ENCODE data around the gene TULP1. TPM values are rescaled to one million over a fixed set of nuclear protein-coding genes. Genes with fewer than 3 reads are reported as not detected.

Gene TULP1
- total and polyA plus RNA-seq, 2 of the 13 experiments (the other 11 are each of a cell fraction or from before 2014, with no cell fraction given), result not detected

DNA sequence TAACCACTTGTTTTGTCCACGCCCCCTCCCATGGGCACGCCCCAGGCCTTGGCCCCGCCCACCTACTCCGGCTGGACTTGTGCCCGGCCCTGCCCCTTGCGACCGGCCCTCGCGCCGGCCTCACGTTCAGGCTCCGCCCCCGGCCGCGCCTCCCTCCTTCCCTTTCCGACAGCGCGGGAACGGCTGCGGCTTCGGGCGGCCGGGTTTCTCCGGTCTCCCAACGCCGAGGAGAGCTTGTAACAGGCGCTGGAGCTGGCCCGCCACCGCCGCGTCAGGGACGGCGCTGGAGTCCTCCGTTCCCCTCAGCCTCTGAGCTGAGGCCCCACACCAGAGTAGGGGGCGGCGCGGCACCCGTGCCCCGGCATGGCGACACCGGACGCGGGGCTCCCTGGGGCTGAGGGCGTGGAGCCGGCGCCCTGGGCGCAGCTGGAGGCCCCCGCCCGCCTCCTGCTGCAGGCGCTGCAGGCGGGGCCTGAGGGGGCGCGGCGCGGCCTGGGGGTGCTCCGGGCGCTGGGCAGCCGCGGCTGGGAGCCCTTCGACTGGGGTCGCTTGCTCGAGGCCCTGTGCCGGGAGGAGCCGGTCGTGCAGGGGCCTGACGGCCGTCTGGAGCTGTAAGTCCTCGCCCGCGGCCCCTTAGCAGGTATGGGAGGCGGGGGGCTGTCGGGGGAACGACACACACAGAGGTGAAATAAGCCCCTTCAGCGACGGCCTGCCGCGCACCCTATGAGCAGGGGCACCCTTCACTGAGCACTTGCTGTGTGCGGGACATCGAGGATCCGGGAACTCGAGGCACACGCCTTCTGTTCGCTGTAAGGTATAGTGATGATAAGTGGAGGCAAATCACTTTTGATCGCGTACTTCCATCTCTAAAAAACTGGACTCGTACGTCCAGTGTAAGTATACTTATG is 60.3 kb downstream of the TULP1 start, which contains the start of gene FANCE (continued):
- TF ChIP-seq ZNF773 (CRISPR knock-in tag; IDR thresholded peaks at IDR 0.05; ENCODE audit: borderline replicate concordance) (no peak), KDM3A (CRISPR knock-in tag; IDR thresholded peaks at IDR 0.05; ENCODE audit: low read depth) (peak; percentile 74; the same call in 1 of the 2 replicates), REL (CRISPR knock-in tag; conservative IDR thresholded peaks at IDR 0.05) (peak; percentile 87; the same call in 1 of the 2 replicates), TAF15 (IDR thresholded peaks at IDR 0.05; ENCODE audit: low read depth, low read length, poor library complexity, severe bottlenecking) (peak; percentile 18), CHD2 (IDR thresholded peaks at IDR 0.05; ENCODE audit: low read depth, low read length) (no peak), ZNF136 (CRISPR knock-in tag; IDR thresholded peaks at IDR 0.05; ENCODE audit: low read depth) (0 out of 2 replicates have a peak, but pooled peaks have one; percentile 57), ZNF550 (CRISPR knock-in tag; IDR thresholded peaks at IDR 0.05; ENCODE audit: borderline replicate concordance) (no peak), XRCC5 (optimal IDR thresholded peaks at IDR 0.05; ENCODE audit: low read length) (peak; percentile 87), RAD51 (IDR thresholded peaks at IDR 0.05; ENCODE audit: borderline replicate concordance) (no peak), SPEN (CRISPR knock-in tag; IDR thresholded peaks at IDR 0.05; ENCODE audit: low read depth) (peak; percentile 71), ZNF138 (CRISPR knock-in tag; IDR thresholded peaks at IDR 0.05; ENCODE audit: low read depth) (no peak), RARA (CRISPR knock-in tag; IDR thresholded peaks at IDR 0.05) (no peak)
- TF ChIP-seq, protein P1, sequence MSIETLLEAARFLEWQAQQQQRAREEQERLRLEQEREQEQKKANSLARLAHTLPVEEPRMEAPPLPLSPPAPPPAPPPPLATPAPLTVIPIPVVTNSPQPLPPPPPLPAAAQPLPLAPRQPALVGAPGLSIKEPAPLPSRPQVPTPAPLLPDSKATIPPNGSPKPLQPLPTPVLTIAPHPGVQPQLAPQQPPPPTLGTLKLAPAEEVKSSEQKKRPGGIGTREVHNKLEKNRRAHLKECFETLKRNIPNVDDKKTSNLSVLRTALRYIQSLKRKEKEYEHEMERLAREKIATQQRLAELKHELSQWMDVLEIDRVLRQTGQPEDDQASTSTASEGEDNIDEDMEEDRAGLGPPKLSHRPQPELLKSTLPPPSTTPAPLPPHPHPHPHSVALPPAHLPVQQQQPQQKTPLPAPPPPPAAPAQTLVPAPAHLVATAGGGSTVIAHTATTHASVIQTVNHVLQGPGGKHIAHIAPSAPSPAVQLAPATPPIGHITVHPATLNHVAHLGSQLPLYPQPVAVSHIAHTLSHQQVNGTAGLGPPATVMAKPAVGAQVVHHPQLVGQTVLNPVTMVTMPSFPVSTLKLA (IDR thresholded peaks at IDR 0.05), result peak; percentile 62
- TF ChIP-seq, protein P2, sequence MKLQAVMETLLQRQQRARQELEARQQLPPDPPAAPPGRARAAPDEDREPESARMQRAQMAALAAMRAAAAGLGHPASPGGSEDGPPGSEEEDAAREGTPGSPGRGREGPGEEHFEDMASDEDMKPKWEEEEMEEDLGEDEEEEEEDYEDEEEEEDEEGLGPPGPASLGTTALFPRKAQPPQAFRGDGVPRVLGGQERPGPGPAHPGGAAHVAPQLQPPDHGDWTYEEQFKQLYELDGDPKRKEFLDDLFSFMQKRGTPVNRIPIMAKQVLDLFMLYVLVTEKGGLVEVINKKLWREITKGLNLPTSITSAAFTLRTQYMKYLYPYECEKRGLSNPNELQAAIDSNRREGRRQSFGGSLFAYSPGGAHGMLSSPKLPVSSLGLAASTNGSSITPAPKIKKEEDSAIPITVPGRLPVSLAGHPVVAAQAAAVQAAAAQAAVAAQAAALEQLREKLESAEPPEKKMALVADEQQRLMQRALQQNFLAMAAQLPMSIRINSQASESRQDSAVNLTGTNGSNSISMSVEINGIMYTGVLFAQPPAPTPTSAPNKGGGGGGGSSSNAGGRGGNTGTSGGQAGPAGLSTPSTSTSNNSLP (IDR thresholded peaks at IDR 0.05; ENCODE audit: low read depth, low read length), result no peak
- TF ChIP-seq, protein P3, sequence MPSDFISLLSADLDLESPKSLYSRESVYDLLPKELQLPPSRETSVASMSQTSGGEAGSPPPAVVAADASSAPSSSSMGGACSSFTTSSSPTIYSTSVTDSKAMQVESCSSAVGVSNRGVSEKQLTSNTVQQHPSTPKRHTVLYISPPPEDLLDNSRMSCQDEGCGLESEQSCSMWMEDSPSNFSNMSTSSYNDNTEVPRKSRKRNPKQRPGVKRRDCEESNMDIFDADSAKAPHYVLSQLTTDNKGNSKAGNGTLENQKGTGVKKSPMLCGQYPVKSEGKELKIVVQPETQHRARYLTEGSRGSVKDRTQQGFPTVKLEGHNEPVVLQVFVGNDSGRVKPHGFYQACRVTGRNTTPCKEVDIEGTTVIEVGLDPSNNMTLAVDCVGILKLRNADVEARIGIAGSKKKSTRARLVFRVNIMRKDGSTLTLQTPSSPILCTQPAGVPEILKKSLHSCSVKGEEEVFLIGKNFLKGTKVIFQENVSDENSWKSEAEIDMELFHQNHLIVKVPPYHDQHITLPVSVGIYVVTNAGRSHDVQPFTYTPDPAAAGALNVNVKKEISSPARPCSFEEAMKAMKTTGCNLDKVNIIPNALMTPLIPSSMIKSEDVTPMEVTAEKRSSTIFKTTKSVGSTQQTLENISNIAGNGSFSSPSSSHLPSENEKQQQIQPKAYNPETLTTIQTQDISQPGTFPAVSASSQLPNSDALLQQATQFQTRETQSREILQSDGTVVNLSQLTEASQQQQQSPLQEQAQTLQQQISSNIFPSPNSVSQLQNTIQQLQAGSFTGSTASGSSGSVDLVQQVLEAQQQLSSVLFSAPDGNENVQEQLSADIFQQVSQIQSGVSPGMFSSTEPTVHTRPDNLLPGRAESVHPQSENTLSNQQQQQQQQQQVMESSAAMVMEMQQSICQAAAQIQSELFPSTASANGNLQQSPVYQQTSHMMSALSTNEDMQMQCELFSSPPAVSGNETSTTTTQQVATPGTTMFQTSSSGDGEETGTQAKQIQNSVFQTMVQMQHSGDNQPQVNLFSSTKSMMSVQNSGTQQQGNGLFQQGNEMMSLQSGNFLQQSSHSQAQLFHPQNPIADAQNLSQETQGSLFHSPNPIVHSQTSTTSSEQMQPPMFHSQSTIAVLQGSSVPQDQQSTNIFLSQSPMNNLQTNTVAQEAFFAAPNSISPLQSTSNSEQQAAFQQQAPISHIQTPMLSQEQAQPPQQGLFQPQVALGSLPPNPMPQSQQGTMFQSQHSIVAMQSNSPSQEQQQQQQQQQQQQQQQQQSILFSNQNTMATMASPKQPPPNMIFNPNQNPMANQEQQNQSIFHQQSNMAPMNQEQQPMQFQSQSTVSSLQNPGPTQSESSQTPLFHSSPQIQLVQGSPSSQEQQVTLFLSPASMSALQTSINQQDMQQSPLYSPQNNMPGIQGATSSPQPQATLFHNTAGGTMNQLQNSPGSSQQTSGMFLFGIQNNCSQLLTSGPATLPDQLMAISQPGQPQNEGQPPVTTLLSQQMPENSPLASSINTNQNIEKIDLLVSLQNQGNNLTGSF (CRISPR knock-in tag; IDR thresholded peaks at IDR 0.05), result 0 out of 2 replicates have a peak, but pooled peaks have one; percentile 53
- TF ChIP-seq, protein P4, sequence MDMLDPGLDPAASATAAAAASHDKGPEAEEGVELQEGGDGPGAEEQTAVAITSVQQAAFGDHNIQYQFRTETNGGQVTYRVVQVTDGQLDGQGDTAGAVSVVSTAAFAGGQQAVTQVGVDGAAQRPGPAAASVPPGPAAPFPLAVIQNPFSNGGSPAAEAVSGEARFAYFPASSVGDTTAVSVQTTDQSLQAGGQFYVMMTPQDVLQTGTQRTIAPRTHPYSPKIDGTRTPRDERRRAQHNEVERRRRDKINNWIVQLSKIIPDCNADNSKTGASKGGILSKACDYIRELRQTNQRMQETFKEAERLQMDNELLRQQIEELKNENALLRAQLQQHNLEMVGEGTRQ (IDR thresholded peaks at IDR 0.05; ENCODE audit: low read depth, low read length), result no peak
- TF ChIP-seq, protein P4 (CRISPR knock-in tag; IDR thresholded peaks at IDR 0.05; ENCODE audit: borderline replicate concordance), result no peak; the same call in 1 of the 2 replicates
